NOMO-1 treated with dmso at 0.1 percent for 144 hours (cell line): Measurements from ENCODE around the gene CEP128.

Source experiments
- DNase-seq: peaks from one replicate; lab custom pipeline; 2025; ENCODE audit not compliant: unreplicated experiment; lab: John Stamatoyannopoulos, UW

The CEP128 gene

DNA sequence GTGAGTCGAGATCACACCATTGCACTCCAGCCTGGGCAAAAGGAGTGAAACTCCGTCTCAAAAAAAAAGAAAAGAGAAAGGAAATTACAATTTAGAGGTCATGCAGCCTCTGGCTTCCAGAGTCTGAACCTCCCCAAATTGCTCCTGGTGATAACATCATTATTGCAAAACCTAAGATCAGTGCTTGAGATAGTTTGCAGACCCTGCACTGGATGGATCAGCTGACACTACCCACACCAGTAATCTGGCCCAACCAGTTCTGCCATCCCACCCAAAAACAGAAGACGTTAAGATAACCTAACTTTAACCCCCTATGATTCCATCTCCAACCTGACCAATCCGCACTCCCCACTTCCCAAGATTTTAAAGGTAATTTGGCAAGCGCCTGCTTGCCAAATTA is 376.5 kb downstream of the CEP128 start:
- DNase-seq = no peak

DNA sequence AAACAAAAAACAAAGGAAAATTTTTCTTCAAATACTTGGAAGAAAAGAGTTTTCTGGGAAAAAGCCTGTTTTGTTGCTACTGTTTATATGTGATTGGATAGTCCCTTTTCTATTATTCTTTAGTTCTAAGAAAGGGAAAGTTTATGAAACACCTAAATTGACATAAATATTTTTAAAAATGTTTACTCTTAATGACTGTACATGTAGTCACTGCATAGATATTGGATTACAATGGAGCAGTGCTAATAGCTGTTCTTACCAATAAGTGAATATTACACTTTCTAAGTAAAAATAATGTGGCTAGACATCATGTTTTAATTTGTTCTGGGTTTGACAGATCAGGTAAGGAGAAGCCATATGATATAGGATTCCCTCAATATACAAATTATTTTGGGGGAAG is 377.5 kb downstream of the CEP128 start:
- DNase-seq = no peak

DNA sequence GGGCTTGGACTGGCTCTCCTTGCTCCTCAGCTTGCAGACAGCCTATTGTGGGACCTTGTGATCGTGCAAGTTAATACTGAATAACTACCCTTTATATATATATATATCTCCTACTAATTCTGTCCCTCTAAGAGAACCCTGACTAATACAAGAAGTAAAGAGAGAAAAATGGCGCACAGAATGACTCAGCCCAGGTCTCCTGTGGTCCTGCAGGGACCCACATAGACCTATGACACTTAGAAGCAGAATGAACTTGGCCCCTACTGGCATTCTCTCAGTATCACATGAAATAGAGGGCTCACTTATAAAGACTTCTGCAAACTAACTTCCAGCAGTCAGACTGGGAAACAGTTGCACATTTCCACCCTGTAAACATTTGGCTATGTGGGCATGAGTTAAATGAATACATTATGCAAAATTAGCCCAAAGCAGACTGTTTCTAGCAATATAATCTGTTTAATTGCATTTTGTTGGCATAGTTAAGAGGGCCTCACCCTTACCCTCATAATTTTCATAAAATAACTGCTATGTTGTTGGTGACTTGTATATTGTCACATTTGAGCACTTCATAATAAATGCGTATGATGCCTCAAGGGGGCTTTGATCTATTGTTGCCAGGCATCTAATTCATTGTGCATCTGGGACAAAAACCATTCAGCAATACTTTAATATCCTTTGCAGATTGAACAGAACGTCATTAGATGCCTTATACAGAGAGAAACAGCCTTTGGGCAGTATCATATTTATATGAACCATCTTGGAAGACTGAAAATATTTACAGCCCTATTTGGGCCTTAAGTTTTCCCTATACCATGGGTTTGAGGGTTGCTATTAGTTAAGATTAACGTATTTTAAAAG is 380.5 kb downstream of the CEP128 start:
- DNase-seq = no peak

DNA sequence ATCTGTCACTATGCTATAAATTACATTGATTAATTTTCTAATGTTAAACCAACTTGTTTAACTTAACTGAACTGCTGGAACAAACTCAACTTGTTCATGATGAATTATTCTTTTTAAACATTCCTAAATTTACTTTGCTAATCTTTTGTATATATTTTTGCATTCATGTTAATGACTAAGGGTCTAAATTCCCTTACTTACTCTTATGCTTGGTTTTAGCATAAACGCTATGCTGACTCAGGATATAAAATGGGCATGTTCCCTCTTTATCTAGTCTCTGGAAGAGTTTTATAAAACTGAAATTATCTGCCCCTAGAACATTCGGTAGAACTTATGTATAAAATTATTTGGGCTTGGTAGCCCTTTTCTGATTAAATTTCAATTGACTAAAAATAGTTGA is 387.4 kb downstream of the CEP128 start:
- no peak for DNase-seq

DNA sequence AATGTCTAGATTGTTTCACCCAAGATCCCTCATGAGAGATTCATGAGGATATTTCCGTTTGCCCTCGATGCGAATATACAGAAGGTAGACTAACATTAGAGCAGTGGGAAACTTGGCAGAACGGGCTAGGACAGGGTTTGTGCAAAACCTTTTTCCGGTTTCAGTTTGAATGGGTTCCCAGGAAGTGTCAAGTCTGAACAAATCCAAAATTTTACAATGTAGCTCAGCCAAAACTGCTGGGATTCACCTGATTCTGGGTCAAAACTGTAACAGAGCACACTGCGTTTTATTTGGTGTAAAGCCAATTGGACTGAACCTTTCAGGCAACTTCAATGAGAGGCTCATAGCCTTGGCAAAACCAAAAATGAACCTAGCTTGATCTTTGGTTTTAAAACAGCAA is 392.4 kb downstream of the CEP128 start:
- DNase-seq = no peak

DNA sequence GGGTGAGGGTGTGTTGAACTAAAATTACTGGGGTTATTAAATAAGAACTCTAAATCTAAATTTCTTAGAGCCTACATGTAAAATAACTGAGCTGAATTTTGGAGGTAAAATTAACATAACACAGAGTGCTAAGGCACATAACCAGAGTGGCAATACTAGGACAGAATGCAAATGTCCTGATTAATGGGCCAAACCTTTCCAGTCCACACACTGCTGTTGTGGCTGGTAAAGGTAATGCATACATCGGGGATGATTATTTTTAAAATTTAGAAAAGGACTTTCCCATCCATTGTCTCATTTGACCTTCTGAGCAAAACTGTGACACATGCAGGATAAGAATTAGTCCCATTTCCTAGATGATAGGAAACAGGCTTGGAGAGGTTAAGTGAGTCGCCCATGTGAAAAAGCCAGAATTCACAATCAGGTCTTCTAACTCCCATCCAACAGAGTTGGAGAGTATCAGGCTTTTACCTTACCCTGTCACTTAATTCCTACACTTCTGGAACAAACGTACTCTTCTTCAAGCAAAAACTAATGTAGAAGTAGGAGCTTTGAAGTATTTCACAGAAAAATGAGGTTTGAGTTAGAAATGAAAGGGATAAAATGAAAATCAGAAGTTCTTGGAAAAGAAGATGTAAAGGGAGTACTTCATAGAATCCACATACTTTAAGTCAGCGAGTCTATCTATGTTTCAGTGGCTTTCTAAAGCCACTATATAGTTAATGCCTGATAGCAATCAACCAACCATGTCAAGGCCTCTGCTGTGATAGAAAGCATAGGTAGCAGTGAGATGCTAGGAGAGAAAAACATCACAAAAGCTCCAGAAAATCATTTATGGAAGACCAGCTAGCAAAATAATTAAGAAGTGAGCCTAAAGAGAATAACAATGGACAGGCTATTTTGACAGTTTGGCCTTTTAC is 395.3 kb downstream of the CEP128 start:
- DNase-seq = no peak

DNA sequence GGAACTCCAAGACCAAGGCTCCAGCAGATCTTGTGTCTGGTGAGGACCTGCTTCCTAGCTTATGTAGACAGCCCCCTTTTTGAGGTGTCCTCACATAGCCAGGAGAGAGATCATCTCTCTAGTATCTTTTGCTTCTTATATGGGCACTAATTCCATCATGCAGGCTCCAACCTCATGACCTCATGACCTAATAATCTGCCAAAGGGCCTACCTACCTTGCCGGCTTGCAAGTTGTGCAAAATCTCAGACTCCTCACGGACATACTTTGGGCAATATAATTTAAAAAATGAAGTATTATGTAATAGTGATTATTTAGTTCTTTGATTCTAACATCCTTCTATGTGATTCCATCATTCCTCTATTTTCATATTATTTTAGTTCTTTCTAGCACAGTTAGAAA is 397.2 kb downstream of the CEP128 start:
- DNase-seq = no peak

DNA sequence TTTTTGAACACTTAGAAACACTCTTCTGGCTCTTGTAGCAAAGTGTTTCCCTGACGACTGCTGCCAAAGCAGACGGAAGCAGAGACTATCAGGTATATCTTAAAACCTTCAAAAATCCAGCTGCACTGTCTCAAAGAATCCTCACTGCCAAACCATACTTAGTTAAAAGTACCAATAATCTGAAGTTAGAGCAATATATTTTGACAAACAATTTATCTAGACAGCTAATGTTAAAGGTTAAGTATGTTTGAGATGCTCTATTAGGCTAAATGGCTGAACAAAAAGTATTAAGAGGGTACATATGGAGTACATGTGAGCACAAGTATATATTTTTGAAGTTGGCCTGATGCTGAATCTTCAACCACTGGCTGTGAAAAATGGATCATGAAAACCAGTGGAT is 398.3 kb downstream of the CEP128 start:
- DNase-seq = no peak

DNA sequence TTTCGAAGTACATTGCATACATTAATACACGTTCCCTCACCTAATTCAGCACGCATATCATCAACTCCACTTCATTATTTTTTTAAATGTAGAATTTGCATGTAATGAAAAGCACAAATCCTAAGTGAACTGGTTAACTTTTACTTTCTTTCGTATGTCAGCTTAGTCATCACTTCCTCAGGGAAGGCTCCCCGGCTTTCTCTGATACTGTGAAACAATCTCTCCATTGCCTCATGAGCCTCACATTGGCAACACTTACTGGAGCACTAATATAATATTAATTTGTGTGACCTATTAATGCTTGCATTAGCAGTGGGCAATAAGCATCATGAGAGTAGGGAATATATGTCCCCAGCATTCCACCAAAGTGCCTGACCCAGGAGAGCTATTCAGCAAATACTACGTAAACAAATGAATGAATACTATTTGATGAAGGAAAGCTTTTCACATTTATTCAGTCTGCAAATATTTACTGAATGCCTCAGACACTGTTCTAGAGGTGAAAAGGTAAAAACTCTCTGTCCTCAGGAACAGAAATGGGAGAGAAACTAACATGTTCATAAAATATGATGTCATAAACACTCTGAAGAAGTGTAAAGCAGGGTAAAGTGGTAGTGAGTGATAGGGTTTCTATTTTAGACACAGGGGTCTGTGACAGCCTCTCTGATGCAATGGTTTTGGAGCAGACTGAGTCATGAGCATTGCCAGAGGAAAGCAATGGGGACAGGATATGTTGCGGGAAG is 402.7 kb downstream of the CEP128 start:
- DNase-seq = no peak

DNA sequence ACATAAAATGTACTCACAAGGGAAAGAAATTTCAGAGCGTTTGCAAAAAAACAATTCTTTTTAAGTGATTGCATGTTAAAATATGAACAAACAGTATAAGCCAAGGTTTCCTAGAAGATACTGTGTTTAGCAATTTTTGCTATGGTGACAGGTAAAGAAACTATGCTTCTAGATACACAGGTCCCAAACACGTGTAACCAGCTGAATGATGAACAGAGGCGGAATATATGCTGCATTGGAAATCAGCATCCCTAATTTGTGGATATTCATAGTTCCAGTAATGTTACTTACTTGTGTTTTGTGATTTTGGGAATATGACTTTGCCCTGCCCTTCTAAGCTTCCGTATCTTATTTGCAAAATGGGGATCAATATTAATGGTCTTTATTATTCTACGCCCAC is 403.9 kb downstream of the CEP128 start:
- no peak for DNase-seq

DNA sequence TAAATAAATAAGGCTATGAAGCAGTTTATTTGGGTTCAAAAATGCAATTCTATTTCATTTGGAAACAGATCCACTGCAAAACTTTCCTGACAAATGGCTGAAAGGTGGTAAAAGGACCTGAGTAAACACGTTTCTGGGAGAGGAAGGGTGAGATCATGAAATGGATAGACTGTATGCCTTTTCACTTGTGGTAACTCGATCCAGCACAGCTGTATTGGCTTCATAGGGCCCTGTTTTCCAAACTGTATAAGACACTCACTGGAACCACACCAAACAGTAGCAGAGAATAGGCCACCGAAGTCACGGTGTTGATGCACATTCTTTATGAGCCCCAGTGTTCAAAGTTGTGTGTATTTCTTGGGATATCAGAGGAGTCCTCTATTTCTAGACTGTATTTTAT is 405.1 kb downstream of the CEP128 start:
- DNase-seq = no peak

DNA sequence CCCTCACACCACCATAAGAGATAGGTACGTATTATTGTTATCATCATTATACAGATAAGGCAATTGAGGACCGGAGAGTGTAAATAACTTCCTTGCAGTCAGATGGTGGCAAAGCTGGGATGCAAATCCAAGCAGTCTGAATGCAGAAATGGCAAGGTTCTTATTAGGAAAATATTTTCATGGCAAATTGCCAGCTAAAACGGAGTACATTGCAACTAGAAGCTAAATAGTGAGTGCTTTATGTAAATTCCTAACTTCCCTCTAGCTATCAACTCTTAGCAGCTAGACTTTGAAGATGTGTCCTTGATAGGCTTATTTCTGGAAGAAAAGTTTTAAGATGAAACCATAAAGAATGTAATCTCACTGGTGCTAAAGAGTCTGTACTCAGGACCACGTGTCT is 406.4 kb downstream of the CEP128 start:
- DNase-seq = no peak

DNA sequence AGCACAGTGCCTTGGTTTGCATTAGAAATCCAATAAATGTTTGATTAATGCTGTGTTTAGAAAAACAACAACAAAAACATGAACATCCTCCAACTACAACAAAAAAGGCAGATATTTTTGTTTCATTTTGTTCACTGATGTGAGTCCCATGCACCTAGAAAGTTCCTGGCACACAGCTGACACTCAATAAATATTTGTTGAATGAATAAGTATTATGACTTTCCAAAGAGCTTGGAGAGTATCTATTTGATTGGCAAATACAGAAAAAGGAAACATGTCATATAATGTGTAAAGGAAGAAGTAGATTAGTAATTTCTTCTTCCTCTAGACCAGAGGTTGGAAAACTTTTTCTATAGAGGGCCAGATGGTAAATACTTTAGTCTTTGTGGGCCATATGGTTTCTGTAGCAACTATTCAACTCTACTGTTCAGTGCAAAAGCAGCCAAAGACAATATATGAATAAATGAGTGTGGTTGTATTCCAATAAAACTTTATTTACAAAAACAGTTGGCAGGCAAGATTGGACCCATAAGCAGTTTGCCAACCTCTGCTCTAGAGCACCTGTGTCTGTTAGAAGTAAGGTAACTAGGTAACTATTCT is 417.9 kb downstream of the CEP128 start:
- DNase-seq = no peak

DNA sequence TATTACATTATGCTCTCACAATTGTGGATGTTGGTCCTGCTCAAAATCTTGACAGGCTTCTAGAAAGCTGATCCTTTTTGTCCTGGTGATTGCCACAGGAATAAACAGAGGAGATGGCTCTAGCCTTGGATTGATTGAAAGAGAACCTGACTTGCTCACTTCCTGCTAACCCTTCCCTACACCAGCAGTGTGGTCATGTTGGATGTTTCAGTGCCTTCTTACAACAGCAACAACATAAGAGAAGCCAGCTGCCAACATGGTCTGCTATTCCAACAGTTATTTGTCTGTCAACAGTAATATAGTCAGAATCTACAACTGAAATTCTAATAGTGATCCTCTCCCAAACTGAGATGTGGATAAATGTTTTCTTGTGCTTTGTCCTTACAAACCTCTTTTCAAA is 418.6 kb downstream of the CEP128 start:
- no peak for DNase-seq

DNA sequence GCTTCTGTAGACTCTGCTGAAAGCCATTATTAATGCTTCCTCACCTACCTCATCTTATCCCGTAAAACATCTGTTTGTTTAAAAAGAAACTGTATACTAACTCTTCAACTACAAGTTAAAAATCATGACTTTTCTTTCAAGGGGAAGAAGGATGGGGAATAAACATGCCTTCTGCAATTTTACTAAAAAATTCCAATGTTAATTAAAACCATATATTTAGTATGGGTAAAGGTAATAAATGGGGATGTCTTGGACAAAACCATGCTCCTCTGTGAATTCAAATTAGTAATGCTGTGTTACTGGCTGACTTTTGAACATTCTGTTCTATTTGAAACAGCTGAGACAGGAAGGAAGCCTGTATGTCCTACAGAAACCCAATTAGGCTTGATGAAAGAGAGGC is 419.1 kb downstream of the CEP128 start:
- no peak for DNase-seq

DNA sequence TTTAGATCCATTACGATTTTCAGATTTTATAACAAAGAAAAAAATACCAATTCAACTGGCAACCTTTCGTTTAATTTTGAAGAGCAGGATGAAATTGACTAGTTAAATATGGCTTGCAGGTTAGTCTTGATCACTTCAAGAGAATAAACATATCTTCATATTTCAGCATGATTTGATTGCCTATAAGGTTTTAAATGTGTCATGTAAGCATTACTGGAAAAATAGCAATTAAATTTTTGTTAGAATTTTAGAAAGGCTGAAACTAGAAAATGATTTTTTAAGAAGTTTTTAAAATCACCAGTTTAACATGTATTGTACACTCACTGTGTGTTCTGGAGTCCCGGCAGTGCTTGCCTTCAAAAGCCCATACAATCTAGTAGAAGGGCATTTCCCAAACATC is 420.1 kb downstream of the CEP128 start:
- DNase-seq = no peak

DNA sequence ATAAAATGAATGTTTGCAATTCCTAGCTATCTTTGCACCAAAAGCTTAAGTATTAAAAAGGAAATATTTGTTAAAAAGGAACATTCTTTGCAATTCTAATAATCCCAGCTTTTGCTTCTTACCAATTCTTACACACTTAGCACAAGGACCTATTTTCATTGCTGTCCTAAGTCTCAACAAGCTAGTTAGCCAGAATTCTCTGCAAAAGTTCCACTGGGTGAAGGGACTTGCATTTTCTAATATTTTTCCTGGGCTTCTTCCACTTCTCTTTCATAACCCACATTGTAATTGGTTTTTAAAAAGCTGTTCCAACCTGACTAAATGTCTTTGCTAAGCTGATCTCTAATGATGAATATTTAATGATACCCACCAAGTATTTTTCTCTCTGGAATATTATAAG is 422.5 kb downstream of the CEP128 start:
- no peak for DNase-seq

DNA sequence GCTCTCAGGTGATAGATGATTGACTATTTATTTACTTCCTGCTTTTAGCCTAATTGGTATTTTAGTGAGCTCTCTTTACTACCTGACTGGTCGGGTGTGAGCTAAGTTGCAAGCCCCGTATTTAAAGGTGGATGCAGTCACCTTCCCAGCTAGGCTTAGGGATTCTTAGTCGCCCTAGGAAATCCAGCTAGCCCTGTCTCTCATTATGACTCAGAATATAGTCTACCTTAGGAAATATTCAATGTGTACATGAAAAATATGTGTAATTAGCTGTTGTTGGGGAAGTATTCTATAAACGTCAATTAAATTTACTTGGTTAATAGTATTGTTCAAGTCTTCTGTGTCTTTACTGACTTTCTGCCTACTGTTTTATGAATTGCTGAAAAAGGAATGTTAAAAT is 423.4 kb downstream of the CEP128 start:
- no peak for DNase-seq

DNA sequence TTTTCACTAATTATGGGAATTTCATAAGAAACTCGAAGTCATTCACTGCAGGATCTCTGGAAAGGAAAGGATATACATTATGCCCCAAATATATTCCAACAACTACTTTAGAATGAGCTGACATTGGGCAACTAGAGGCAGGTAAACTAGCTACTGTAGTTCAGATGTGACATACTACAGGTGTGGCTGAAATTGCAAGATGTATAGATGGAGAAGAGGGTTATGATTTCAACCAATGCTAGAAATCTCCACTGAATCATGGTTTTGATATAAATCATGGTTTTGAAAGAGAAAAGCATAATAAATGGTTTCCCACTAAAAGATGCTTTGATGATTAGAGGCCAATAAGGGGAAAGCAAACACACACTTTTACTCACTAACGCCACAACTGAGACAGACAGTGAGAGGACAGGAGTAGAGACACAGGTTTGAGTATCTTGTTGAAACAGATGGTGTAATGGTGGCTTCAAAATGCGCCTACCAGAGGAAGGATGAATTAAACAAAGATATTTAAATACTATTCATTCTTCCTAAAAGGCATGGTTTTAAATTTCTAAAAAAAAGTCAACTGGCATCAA is 434.2 kb downstream of the CEP128 start:
- no peak for DNase-seq

DNA sequence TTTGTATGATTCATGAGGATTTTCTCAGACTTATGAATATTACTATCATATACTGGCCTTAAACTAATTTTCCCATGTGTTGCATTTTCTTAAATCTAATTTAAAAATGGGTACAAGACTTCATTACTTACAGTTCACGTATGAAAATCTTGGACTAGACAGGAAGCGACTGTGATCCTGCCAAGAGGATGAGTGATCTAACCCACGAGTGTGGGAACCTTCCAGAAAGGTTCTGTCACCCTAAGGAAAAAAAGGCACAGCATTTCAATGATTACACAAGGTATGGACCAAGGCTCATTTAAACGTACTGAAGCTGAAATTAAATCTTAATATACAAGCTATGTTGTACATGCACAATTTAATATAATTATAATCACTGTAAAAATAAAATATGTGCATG is 436.8 kb downstream of the CEP128 start:
- no peak for DNase-seq

DNA sequence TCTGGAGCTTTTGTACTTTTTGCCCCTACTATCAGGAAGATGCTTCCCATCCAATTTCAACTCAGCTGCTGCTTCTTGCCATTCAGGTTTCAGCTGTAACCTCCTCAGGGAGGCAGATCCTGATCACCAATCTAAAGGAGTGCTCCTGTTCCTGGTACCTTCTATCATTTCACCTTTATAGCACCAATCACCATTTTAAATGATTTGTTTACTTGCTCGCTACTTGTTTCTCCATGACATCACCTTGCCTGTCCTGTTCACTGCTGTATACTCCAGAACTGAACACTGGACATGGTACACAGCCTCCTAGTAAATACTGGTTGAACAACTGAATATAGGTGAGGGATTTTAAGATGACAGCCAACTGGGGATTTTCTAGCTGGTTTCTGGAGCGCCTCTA is 443.0 kb downstream of the CEP128 start:
- DNase-seq = no peak
